Measurements from ENCODE around the gene KRTAP1-3. TPM values are rescaled to one million over a fixed set of nuclear protein-coding genes. Genes with fewer than 3 reads are reported as not detected.

KRTAP1-3 gene
- total RNA-seq, 2 experiments from 2014 or later = not detected

DNA sequence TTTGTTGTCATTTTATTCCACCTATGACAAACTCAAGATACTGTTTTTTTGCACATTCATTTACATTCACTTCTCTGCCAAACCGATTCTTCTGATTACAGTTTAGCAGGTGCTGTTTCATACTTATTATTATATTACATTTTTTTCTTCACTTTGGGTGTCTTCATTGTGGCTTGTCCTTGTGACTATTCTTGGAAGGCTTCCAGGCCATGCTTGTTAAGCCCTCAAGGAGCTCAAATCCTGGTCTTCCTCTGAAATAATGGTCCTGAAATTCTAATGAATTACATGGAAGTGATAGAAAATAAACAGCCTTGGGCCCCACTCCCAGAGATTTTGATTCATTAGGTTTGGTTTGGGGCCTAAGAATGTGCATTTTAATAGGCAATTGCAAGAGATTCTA is 29.6 kb upstream of the KRTAP1-3 start:
- CTCF ChIA-PET (ENCODE audit: unreplicated experiment) = no interaction called here
- no peaks in the 10 kb centered on the region for H3K9me2 ChIP-seq (ENCODE audit: insufficient read depth, low read length)

DNA sequence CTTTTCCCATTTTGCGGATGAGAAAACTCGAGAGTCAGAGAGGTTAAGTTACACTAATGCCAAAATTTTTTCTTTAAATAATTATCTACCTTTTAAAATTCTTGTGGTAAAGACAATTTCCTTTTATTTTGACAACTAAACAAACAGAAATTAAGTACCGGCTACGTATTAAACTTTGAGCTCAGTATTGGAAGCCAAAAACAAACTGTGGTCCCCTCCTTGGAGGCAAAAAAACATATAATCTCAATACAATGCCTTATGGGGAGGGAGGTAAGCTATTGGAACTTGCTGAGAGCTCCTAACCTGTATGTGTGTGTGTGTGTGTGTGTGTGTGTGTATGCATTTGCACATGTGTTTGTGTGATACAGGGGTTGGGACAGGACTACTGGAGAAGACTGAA is 28.8 kb upstream of the KRTAP1-3 start:
- no peak for DNase-seq (ENCODE audit: low spot score)
- POLR2A ChIA-PET = no interaction called here
- Histone ChIP-seq H3K4me1 (ENCODE audit: insufficient read depth, low read length, poor library complexity, severe bottlenecking) (no peaks in the 10 kb centered on the region), H3K4me3 (ENCODE audit: low read depth, low read length, poor library complexity, severe bottlenecking) (no peak overlapping the region), H2AFZ (ENCODE audit: low read length) (no peak overlapping the region), H3K79me2 (ENCODE audit: insufficient read depth, low read depth, low read length) (no peaks in the 10 kb centered on the region), H3K36me3 (ENCODE audit: insufficient read depth, low read length) (no peaks in the 10 kb centered on the region), H3K27ac (ENCODE audit: low read depth, low read length, poor library complexity, severe bottlenecking) (no peak overlapping the region), H3K9me3 (ENCODE audit: low read length) (no peaks in the 10 kb centered on the region), H3K9me2 (ENCODE audit: insufficient read depth, low read length) (no peaks in the 10 kb centered on the region), H4K20me1 (ENCODE audit: insufficient read depth, low read length) (no peaks in the 10 kb centered on the region), H3K4me2 (ENCODE audit: low read length) (no peak overlapping the region)
- intact Hi-C loops (cut with micrococcal nuclease; ENCODE audit: unreplicated experiment) = no loop called here
- BruUV-seq (replicated peaks) = no TSS peak
- TF ChIP-seq, protein P1, sequence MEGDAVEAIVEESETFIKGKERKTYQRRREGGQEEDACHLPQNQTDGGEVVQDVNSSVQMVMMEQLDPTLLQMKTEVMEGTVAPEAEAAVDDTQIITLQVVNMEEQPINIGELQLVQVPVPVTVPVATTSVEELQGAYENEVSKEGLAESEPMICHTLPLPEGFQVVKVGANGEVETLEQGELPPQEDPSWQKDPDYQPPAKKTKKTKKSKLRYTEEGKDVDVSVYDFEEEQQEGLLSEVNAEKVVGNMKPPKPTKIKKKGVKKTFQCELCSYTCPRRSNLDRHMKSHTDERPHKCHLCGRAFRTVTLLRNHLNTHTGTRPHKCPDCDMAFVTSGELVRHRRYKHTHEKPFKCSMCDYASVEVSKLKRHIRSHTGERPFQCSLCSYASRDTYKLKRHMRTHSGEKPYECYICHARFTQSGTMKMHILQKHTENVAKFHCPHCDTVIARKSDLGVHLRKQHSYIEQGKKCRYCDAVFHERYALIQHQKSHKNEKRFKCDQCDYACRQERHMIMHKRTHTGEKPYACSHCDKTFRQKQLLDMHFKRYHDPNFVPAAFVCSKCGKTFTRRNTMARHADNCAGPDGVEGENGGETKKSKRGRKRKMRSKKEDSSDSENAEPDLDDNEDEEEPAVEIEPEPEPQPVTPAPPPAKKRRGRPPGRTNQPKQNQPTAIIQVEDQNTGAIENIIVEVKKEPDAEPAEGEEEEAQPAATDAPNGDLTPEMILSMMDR (conservative IDR thresholded peaks at IDR 0.05; ENCODE audit: low read length) = no peak
- no peak for TF ChIP-seq EZH2phosphoT487 (IDR thresholded peaks at IDR 0.05; ENCODE audit: borderline replicate concordance, low read depth, low read length)
- CTCF ChIA-PET (ENCODE audit: unreplicated experiment) = no interaction called here

More for the DNA sequence above, 29.6 kb upstream of the KRTAP1-3 start:
- Histone ChIP-seq H3K27ac (ENCODE audit: low read depth, low read length, poor library complexity, severe bottlenecking) (no peak overlapping the region), H3K79me2 (ENCODE audit: insufficient read depth, low read depth, low read length) (no peaks in the 10 kb centered on the region), H3K36me3 (ENCODE audit: insufficient read depth, low read length) (no peaks in the 10 kb centered on the region), H3K4me3 (ENCODE audit: low read depth, low read length, poor library complexity, severe bottlenecking) (no peak overlapping the region), H2AFZ (ENCODE audit: low read length) (no peak overlapping the region), H3K4me2 (ENCODE audit: low read length) (no peak overlapping the region), H3K9me3 (ENCODE audit: low read length) (no peaks in the 10 kb centered on the region), H4K20me1 (ENCODE audit: insufficient read depth, low read length) (no peaks in the 10 kb centered on the region), H3K4me1 (ENCODE audit: insufficient read depth, low read length, poor library complexity, severe bottlenecking) (no peaks in the 10 kb centered on the region)
- BruUV-seq (replicated peaks) = no TSS peak
- DNase-seq (ENCODE audit: low spot score) = no peak
- TF ChIP-seq EZH2phosphoT487 (IDR thresholded peaks at IDR 0.05; ENCODE audit: borderline replicate concordance, low read depth, low read length) = no peak
- TF ChIP-seq, protein P1 (conservative IDR thresholded peaks at IDR 0.05; ENCODE audit: low read length) = no peak
- intact Hi-C loops (cut with micrococcal nuclease; ENCODE audit: unreplicated experiment) = no loop called here
- POLR2A ChIA-PET = no interaction called here

- no peaks in the 10 kb centered on the region for H3K9me3 ChIP-seq (ENCODE audit: low read length)
- H3K4me2 ChIP-seq (ENCODE audit: low read length) = no peak overlapping the region
- TF ChIP-seq, protein P1 (conservative IDR thresholded peaks at IDR 0.05; ENCODE audit: low read length) = no peak
- H2AFZ ChIP-seq (ENCODE audit: low read length) = no peak overlapping the region
- no peak for DNase-seq (ENCODE audit: low spot score)
- no peak overlapping the region for H3K27ac ChIP-seq (ENCODE audit: low read depth, low read length, poor library complexity, severe bottlenecking)
- H3K4me1 ChIP-seq (ENCODE audit: insufficient read depth, low read length, poor library complexity, severe bottlenecking) = no peaks in the 10 kb centered on the region
- H3K4me3 ChIP-seq (ENCODE audit: low read depth, low read length, poor library complexity, severe bottlenecking) = no peak overlapping the region
- POLR2A ChIA-PET = no interaction called here
- H4K20me1 ChIP-seq (ENCODE audit: insufficient read depth, low read length) = no peaks in the 10 kb centered on the region
- no peaks in the 10 kb centered on the region for H3K9me2 ChIP-seq (ENCODE audit: insufficient read depth, low read length)
- H3K36me3 ChIP-seq (ENCODE audit: insufficient read depth, low read length) = no peaks in the 10 kb centered on the region
- CTCF ChIA-PET (ENCODE audit: unreplicated experiment) = interaction anchor here (0.6 kb wide), 1 partner anchor 116 kb away, joined by 3 read pairs; the partner anchor contains the start of gene KRTAP4-2
- H3K79me2 ChIP-seq (ENCODE audit: insufficient read depth, low read depth, low read length) = no peaks in the 10 kb centered on the region
- no TSS peak for BruUV-seq (replicated peaks)
- intact Hi-C loops (cut with micrococcal nuclease; ENCODE audit: unreplicated experiment) = no loop called here
Observed at GRCh38 chr17:41061964-41062363, 27.3 kb upstream of the KRTAP1-3 start.

All from OCI-LY7 (cell line).